Duodenal mucosa (tissue), 2 donors: Measurements from ENCODE around the gene MAP3K3.
"Not testable (repeated sequence)": the region's sequence is repeated elsewhere in the genome, so short reads cannot be mapped to it uniquely, and the experiment has no call there.

ENCODE experiments used
- H3K27ac ChIP-seq: one replicate; pipeline ENCODE4 v1.7.0; 2013; ENCODE audit warnings: low read depth, low read length
- H3K27me3 ChIP-seq, 2 donors: one replicate each; pipeline ENCODE4 v1.7.0; 2013; ENCODE audit warnings: low read length in 2 of 2, control low read depth in 1 of 2; ENCODE audit not compliant: insufficient read depth in 2 of 2, control insufficient read depth in 1 of 2
- H3K36me3 ChIP-seq, 2 donors: one replicate each; pipeline ENCODE4 v1.7.0; 2013; ENCODE audit warnings: low read length in 2 of 2, control low read depth in 1 of 2; ENCODE audit not compliant: insufficient read depth in 2 of 2, control insufficient read depth in 1 of 2
- H3K4me1 ChIP-seq, 2 donors: one replicate each; pipeline ENCODE4 v1.7.0; 2013; ENCODE audit warnings: low read length in 2 of 2, control low read depth in 1 of 2; ENCODE audit not compliant: insufficient read depth in 2 of 2, control insufficient read depth in 1 of 2
- H3K4me3 ChIP-seq, 2 donors: one replicate each; pipeline ENCODE4 v1.7.0; 2013; ENCODE audit warnings: low read length in 2 of 2, low read depth in 1 of 2
- H3K9ac ChIP-seq, 2 donors: one replicate each; pipeline ENCODE4 v1.7.0; 2013; ENCODE audit warnings: low read length in 2 of 2, low read depth in 1 of 2
- H3K9me3 ChIP-seq, 2 donors: one replicate each; pipeline ENCODE4 v1.7.0; 2013; ENCODE audit warnings: low read length in 2 of 2, control low read depth in 1 of 2; ENCODE audit not compliant: control insufficient read depth in 1 of 2

The MAP3K3 gene

DNA sequence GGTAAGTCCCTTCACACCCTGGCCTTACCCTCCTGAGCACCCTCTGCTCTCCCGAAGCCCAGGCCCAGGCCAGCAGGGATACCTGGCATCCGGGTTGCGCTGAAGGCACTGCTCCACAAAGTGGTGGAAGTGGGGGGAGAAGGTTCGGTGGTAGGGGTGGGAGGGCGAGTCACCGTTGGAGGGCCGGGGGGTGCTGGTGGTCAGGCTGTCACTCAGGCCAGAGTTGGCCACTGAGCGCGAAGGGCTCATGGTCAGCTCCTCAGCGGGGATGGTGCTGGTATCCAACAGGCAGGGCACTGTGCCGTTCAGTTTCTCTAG, 82.0 kb downstream of the MAP3K3 start:
- Histone ChIP-seq H3K27ac (no peak overlapping the region), H3K36me3 (peaks cover 21 to 37% of the 10 kb centered on the region in 2 donors), H3K4me3 (no peak overlapping the region), H3K27me3 (no peaks in the 10 kb centered on the region), H3K4me1 (peaks cover 0 to 17% of the 10 kb centered on the region in 2 donors), H3K9me3 (no peaks in the 10 kb centered on the region), H3K9ac (no peak overlapping the region)

DNA sequence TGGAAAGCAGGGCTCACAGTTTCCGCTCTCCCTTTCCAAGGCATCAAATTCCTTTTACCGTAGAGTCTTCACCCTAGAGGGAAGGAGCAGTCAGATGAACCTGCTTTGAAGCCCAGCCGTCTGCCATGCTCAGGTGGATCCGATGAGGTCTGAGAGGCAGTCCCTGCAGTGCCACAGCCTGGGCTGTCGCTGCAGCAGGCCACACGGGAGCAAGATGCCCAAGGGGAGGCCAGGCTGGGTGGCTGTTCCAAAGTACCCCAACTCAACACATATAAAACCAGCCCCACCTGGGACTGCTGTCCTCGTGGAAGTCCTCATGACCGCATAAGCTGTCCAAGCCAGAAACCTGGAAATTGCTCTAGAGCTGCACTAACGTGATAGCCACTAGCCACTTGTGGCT, 82.6 kb downstream of the MAP3K3 start:
- Histone ChIP-seq H3K4me3 (no peak overlapping the region), H3K4me1 (peaks cover 0 to 15% of the 10 kb centered on the region in 2 donors), H3K36me3 (peaks cover 22 to 41% of the 10 kb centered on the region in 2 donors), H3K9ac (no peak overlapping the region), H3K9me3 (no peaks in the 10 kb centered on the region), H3K27me3 (no peaks in the 10 kb centered on the region), H3K27ac (no peak overlapping the region)

DNA sequence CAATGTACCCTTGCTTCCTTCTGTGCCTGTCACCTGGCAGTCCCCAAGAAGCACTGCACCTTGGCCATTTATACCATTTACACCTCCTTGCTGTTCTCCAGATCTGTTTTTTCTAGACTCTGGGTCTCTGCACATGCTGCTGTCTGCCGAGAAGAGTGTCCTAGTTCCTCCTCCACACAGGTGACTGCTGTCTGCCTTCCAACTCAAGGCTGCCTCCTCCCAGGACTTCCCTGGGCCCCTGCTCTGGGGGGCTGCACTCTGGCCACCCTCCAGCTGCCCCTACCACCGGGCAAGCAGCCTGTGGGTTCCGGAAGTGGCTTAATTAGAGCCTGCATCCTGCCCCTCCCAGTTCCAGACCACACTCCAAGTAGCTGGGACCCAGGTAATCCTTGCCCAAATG, 83.4 kb downstream of the MAP3K3 start:
- Histone ChIP-seq H3K36me3 (peaks cover 25 to 47% of the 10 kb centered on the region in 2 donors), H3K27ac (no peak overlapping the region), H3K9me3 (no peaks in the 10 kb centered on the region), H3K9ac (no peak overlapping the region), H3K4me1 (peaks cover 0 to 15% of the 10 kb centered on the region in 2 donors), H3K4me3 (no peak overlapping the region), H3K27me3 (no peaks in the 10 kb centered on the region)

DNA sequence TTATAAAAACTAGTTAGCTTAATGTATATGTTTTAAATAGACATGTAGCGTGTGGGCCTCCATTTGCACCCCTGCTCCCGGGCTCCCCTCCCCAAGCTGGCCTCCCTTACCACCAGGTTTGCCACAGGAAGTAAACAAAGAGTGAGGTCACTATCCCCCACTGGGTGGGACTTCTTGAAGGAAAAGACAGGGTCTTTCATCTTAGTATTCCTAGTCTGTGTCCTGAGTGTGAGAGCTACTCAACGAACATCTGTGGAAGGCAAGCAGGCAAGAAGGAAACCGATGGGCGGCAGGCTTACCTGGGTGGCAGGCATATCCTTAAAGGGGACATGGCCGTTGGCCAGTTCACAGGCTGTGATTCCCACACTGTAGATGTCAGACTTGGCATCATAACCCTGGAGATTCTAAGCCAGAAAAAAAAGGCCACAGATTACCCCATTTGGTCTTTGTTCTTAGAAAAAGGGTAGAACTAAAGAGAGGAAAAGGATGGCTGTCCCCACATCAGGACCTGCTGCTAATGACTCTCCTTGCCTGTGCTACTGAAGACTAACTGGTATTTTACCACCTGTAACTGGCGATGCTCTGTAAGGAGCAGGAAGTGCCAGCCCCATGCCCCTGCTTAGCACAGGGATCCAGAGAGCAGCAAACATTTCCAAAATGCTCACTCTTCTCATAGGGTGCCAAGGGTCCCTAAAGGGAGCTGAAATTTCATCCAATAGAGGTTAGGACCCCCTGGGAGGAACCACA, 84.3 kb downstream of the MAP3K3 start:
- Histone ChIP-seq H3K9me3 (no peaks in the 10 kb centered on the region), H3K4me1 (peaks cover 0 to 9% of the 10 kb centered on the region in 2 donors), H3K36me3 (peaks cover 25 to 51% of the 10 kb centered on the region in 2 donors), H3K9ac (no peak overlapping the region), H3K27ac (no peak overlapping the region), H3K27me3 (no peaks in the 10 kb centered on the region), H3K4me3 (no peak overlapping the region)

DNA sequence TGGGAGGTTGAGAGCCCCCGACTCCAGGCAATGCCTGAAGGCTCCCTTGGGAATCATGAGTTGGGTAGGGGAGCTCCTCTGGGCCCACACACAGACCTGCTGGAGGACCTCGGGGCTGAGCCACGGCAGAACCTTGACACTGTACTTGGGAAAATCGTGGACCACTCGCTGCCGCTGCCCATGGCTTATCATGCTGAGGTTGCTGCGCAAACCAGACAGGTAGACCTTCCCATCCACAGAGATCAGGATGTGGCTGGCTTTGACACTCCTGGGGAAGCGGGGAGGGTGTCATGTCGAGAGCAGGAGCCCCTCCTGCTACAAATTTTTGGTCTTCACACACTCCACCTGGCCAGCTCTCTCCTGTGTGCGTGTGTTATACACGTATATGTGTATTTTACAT, 84.9 kb downstream of the MAP3K3 start:
- Histone ChIP-seq H3K36me3 (peaks cover 25 to 56% of the 10 kb centered on the region in 2 donors), H3K27ac (no peak overlapping the region), H3K4me3 (no peak overlapping the region), H3K4me1 (peaks cover 0 to 8% of the 10 kb centered on the region in 2 donors), H3K9ac (no peak overlapping the region), H3K9me3 (no peaks in the 10 kb centered on the region), H3K27me3 (no peaks in the 10 kb centered on the region)

DNA sequence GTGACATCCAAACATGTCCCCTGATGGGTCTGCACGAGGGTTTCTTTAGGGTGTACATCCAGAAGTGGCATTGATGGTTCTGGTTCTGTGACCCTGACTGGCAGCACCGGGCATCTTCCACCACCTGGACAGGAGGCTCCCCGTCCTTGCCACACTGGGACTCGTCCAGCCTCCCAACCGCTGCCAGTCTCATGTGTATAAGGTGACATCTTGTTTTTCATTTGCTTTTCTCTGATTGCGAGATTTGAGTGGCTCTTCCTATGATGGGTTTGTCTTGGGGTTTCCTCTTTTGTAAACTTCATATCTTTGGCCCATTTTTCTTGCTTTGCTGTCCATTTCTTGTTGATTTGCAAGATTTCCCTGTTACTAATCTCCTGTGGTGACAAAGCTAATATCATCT, 86.9 kb downstream of the MAP3K3 start:
- Histone ChIP-seq H3K36me3 (peaks cover 15 to 55% of the 10 kb centered on the region in 2 donors), H3K9ac (no peak overlapping the region), H3K4me1 (no peaks in the 10 kb centered on the region), H3K9me3 (no peaks in the 10 kb centered on the region), H3K27me3 (no peaks in the 10 kb centered on the region), H3K4me3 (no peak overlapping the region), H3K27ac (no peak overlapping the region)

DNA sequence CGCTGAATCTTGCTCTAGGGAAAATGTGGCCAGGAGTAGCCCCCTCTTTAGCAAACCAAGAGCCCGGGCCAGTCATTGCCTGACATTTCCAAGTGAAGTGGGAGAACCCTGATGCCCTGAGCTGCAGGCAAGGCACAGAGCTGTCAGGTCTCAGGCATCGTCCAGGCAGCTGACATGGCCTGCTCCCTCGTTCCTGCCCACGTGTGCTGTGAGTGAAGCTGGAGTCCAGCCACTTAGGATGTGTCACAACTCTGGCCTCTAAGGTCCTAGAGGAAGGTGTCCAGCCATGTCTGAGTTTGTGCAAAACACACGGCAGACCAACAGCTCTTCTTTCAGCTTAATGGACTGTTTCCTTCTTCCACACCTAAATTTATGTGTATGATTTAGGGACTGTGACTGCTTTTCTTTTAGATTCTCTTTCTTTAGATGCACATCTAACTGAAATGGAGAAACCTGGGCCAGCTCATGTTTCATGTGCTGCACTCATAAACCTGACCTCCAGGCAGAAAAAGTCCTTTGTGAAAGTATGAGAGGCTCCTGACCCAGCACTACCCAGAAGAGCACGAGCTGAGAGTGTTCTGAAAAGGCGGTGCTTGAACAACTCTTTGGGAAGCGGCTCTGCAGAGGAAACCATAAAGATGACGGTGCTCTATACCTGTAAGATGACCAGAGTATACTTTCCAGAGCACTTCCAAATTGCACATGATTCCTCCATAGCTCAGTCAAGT, 92.5 kb downstream of the MAP3K3 start:
- H3K9ac ChIP-seq: no peak overlapping the region

DNA sequence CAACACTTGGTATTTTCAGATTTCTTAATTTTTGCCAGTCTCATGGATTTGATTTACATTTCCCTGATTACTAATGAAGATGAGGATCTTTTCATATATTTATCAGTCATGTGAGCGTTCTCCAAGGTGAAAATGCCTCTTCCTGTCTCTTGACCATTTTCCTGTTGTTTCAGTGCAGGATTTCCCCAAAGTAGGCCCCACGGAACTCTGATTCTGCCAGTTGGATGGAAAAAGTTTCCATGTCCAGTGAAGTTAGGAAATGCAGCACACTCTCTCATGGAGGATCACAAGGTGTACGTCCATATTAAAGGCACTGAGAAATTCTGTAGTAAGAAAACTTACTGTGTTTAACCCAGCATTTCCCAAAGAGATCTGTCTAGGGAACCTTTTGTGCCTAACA, 94.2 kb downstream of the MAP3K3 start:
- no peaks in the 10 kb centered on the region for H3K9me3 ChIP-seq
- H3K27ac ChIP-seq: no peak overlapping the region

More for the DNA sequence above, 92.5 kb downstream of the MAP3K3 start:
- no peaks in the 10 kb centered on the region for H3K9me3 ChIP-seq
- H3K27me3 ChIP-seq: no peaks in the 10 kb centered on the region
- H3K4me3 ChIP-seq: no peak overlapping the region
- H3K27ac ChIP-seq: no peak overlapping the region
- H3K36me3 ChIP-seq: peaks cover 6 to 37% of the 10 kb centered on the region in 2 donors
- no peaks in the 10 kb centered on the region for H3K4me1 ChIP-seq

DNA sequence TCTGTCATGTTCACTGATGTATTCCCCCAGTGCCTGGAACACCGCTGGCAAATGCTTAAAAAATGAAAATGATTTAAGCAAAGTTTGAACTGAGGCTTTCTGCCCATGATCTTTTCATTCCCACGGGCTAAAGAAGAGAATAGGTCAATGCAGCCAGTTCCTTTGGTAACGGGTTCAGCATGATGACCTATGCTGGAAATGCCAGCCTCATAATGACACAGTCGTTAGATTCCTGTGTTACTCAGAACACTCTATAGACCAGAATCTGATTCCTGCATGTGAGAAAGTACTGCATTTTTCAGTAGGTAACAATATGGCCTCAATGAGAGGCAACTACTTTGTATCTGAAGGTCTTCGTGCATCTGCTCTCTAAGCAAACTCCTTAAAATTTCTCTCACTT, 96.8 kb downstream of the MAP3K3 start:
- no peaks in the 10 kb centered on the region for H3K9me3 ChIP-seq

More for the DNA sequence above, 94.2 kb downstream of the MAP3K3 start:
- H3K9ac ChIP-seq: no peak overlapping the region
- H3K4me1 ChIP-seq: no peaks in the 10 kb centered on the region
- peaks cover 3 to 26% of the 10 kb centered on the region in 2 donors for H3K36me3 ChIP-seq
- no peaks in the 10 kb centered on the region for H3K27me3 ChIP-seq
- no peak overlapping the region for H3K4me3 ChIP-seq

DNA sequence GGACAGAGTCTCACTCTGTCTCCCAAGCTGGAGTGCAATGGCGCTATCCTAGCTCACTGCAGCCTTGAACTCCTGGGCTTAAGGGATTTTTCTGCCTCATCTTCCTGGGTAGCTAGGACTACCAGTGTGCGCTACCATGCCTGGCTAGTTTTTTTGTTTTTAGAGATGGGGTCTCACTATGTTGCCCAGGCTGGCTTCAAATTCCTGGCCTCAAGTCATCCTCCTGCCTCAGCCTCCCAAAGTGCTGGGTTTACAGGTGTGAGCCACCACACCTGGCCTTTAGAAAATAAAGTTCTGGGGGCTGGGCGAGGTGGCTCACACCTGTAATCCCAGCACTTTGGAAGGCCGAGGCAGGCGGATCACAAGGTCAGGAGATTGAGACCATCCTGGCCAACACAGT, 98.0 kb downstream of the MAP3K3 start:
- H3K9ac ChIP-seq, H3K9me3 ChIP-seq, H3K4me3 ChIP-seq, H3K27ac ChIP-seq, H3K4me1 ChIP-seq, H3K36me3 ChIP-seq, H3K27me3 ChIP-seq: not testable (repeated sequence)

More for the DNA sequence above, 96.8 kb downstream of the MAP3K3 start:
- no peak overlapping the region for H3K4me3 ChIP-seq
- peaks cover 3 to 16% of the 10 kb centered on the region in 2 donors for H3K36me3 ChIP-seq
- H3K9ac ChIP-seq: no peak overlapping the region
- no peak overlapping the region for H3K27ac ChIP-seq
- no peaks in the 10 kb centered on the region for H3K4me1 ChIP-seq
- no peaks in the 10 kb centered on the region for H3K27me3 ChIP-seq
